KMS-11 (cell line): ENCODE data around the gene PPP1CB.
A peak's percentile ranks its signal among the peaks of the same experiment; 100 is the strongest.

Source experiments
- H2AFZ ChIP-seq: fragments of 200-600 bp; sonication (generic); 2 replicates; pipeline ENCODE4 v1.6.1; 2016; ENCODE audit warnings: antibody characterized with exemption, mixed run types, low read depth
- H3K27ac ChIP-seq: fragments of 200-600 bp; sonication (generic); 2 replicates; pipeline ENCODE4 v1.6.1; 2016; ENCODE audit warnings: mild to moderate bottlenecking, mixed run types
- H3K27me3 ChIP-seq: fragments of 200-600 bp; sonication (generic); 2 replicates; pipeline ENCODE4 v1.6.1; 2017; ENCODE audit warnings: mild to moderate bottlenecking, low read depth, mixed run types, moderate library complexity; ENCODE audit not compliant: insufficient read depth
- H3K36me3 ChIP-seq: fragments of 200-600 bp; sonication (generic); 2 replicates; pipeline ENCODE4 v1.6.1; 2017; ENCODE audit warnings: mild to moderate bottlenecking, mixed run types; ENCODE audit not compliant: insufficient read depth
- H3K4me1 ChIP-seq: fragments of 200-600 bp; sonication (generic); 2 replicates; pipeline ENCODE4 v1.6.1; 2016; ENCODE audit warnings: mild to moderate bottlenecking, low read depth, mixed run types; ENCODE audit not compliant: poor library complexity, severe bottlenecking
- H3K4me2 ChIP-seq: fragments of 200-600 bp; sonication (generic); 2 replicates; pipeline ENCODE4 v1.7.0; 2016; ENCODE audit warnings: mild to moderate bottlenecking, mixed run types
- H3K4me3 ChIP-seq: fragments of 200-600 bp; sonication (generic); IDR thresholded peaks from 2 replicates; pipeline ENCODE4 v1.6.1; 2017; ENCODE audit warnings: low read depth, low read length, mixed read lengths; ENCODE audit not compliant: insufficient read depth
- H3K79me2 ChIP-seq: fragments of 200-600 bp; sonication (generic); 2 replicates; pipeline ENCODE4 v1.6.1; 2016; ENCODE audit warnings: low read depth, mixed run types; ENCODE audit not compliant: insufficient read depth
- H3K9ac ChIP-seq: fragments of 200-600 bp; sonication (generic); 2 replicates; pipeline ENCODE4 v1.6.1; 2016; ENCODE audit warnings: mild to moderate bottlenecking, mixed run types
- H4K20me1 ChIP-seq: fragments of 200-600 bp; sonication (generic); 2 replicates; pipeline ENCODE4 v1.6.1; 2016; ENCODE audit warnings: mild to moderate bottlenecking, mixed run types; ENCODE audit not compliant: insufficient read depth
- TF ChIP-seq, protein P1 (sequence below): fragments of 200-600 bp; sonication (generic); conservative IDR thresholded peaks from 2 replicates; pipeline ENCODE4 v1.6.1; 2017; ENCODE audit warnings: low read depth, mild to moderate bottlenecking, antibody characterized with exemption, low read length, moderate library complexity, mixed read lengths

The PPP1CB gene

DNA sequence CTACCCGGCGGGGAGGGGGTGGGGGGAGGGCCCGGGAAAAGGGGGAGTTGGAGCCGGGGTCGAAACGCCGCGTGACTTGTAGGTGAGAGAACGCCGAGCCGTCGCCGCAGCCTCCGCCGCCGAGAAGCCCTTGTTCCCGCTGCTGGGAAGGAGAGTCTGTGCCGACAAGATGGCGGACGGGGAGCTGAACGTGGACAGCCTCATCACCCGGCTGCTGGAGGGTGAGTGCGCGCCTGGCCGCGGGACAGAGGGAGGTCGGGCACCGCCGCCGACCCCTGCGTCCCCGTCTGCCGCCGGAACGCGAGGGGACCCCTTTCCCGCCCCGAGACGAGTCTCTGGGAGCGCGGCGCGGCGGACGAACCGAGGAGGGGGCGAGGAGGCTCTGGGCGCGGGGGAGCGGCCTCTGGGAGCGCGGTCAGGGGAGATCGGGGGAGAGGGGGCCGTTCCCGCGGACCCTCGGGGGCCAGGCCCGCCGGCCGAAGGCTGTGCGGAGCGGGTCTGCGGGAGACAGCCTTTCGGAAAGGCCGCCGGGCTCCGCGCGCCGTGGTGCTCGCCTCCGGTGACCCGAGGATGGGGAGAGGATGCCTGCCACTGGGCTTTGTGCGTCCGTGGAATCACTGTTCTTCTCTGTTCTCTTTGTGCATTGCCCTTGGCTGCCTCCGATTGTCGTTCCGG, 463 bp downstream of the PPP1CB start:
- peaks cover 61% of the 10 kb centered on the region for H3K4me1 ChIP-seq
- peak overlapping the region; percentile 59; the same call in 1 of the 2 replicates for H3K4me2 ChIP-seq
- TF ChIP-seq, protein P1, sequence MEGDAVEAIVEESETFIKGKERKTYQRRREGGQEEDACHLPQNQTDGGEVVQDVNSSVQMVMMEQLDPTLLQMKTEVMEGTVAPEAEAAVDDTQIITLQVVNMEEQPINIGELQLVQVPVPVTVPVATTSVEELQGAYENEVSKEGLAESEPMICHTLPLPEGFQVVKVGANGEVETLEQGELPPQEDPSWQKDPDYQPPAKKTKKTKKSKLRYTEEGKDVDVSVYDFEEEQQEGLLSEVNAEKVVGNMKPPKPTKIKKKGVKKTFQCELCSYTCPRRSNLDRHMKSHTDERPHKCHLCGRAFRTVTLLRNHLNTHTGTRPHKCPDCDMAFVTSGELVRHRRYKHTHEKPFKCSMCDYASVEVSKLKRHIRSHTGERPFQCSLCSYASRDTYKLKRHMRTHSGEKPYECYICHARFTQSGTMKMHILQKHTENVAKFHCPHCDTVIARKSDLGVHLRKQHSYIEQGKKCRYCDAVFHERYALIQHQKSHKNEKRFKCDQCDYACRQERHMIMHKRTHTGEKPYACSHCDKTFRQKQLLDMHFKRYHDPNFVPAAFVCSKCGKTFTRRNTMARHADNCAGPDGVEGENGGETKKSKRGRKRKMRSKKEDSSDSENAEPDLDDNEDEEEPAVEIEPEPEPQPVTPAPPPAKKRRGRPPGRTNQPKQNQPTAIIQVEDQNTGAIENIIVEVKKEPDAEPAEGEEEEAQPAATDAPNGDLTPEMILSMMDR = no peak

DNA sequence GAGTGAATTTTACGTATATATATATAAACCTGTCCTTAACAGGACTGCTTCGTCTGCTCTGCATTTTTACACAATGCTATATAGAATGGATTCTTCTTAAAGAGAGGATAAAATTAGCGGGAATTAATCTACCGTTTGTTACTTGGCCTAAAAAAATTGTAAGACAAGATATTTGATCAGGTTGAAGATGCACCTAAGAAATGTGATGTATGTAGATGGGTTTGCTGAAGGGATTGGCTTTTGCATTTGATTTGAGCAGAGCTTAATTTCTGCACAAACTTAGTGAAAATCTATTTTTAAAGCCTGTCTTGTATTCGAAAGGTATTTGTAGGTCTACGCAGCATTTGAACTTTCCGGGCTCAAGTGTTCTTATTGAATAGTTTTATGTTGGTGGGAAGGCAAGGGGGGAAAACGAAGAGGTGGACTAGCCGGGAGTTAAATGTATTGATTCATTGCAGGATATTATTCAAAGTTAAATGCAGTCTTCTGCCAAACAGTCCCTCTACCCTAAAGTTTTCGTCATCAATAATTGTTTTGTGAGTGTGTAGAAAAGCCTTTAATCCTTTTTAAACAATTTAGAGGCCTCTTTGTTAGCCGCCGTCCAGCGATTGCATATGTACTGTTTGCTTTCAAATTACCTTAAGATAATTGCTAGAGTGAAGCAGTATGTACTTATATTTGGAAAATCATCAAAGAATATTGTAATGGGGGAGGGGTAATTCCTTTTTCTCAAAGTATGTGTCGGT, 1.2 kb downstream of the PPP1CB start:
- TF ChIP-seq, protein P1 = no peak
- H3K4me3 ChIP-seq = peak overlapping the region; percentile 23
- peaks cover 74% of the 10 kb centered on the region for H3K79me2 ChIP-seq
- no peaks in the 10 kb centered on the region for H3K27me3 ChIP-seq
- peak overlapping the region; percentile 99 for H3K27ac ChIP-seq
- peak overlapping the region; percentile 97 for H3K9ac ChIP-seq
- H3K4me2 ChIP-seq = peak overlapping the region; percentile 59
- no peaks in the 10 kb centered on the region for H3K36me3 ChIP-seq
- H3K4me1 ChIP-seq = peaks cover 63% of the 10 kb centered on the region
- peak overlapping the region; percentile 36; the same call in 1 of the 2 replicates for H2AFZ ChIP-seq
- peaks cover 36% of the 10 kb centered on the region for H4K20me1 ChIP-seq

More for the DNA sequence above, 463 bp downstream of the PPP1CB start:
- H3K9ac ChIP-seq = peak overlapping the region; percentile 97
- peaks cover 29% of the 10 kb centered on the region for H4K20me1 ChIP-seq
- H3K36me3 ChIP-seq = no peaks in the 10 kb centered on the region
- peaks cover 67% of the 10 kb centered on the region for H3K79me2 ChIP-seq
- H2AFZ ChIP-seq = peak overlapping the region; percentile 36
- H3K27me3 ChIP-seq = no peaks in the 10 kb centered on the region
- peak overlapping the region; percentile 99 for H3K27ac ChIP-seq
- peak overlapping the region; percentile 23 for H3K4me3 ChIP-seq

DNA sequence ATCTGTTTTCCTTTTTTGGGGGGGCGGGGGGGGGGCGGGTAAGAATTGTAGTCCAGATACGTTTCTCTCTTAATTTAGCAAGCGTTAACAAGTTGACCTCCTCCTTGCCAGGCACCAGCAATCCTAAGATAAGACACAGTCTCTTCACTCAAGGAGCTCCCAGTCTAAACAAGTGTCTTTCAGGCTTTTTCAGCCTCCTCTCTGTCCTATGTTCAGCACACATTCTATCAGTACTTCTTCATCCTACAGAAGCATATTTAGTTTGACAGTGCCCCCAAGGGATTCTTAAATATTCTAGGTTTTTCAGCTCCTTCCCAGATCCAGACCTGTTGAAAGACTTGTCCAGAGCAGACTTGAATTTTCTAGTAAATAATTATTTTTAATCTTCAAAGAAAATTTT, 2.7 kb downstream of the PPP1CB start:
- Histone ChIP-seq H3K27ac (no peak overlapping the region), H2AFZ (no peak overlapping the region), H3K4me2 (peak overlapping the region; percentile 20; the same call in 1 of the 2 replicates), H3K4me3 (no peak overlapping the region), H3K27me3 (no peaks in the 10 kb centered on the region), H3K36me3 (no peaks in the 10 kb centered on the region), H4K20me1 (peaks cover 49% of the 10 kb centered on the region), H3K9ac (no peak overlapping the region), H3K79me2 (peaks cover 89% of the 10 kb centered on the region), H3K4me1 (peaks cover 48% of the 10 kb centered on the region)
- TF ChIP-seq, protein P1 = no peak

DNA sequence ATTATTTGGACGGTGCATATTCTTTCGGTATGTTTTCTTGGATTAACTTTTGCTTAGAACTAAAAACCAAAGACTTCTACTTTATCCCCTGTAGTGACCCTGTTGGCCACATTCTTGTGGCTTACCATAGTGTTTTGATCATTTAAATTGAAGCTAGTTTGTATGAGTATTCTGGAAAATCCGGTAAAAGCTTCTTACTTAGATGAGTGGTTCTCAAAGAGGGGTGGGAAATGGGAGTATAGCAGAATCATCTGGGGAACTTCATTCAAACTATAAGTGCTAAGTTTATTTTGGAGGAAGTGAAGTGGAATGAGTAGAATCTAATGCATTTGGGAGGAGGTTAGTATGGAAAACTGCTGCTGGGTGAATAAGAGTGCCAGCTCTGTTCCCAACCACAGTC, 3.8 kb downstream of the PPP1CB start:
- H3K9ac ChIP-seq = no peak overlapping the region
- H3K79me2 ChIP-seq = peaks cover 94% of the 10 kb centered on the region
- H3K27ac ChIP-seq = no peak overlapping the region
- H3K4me1 ChIP-seq = peaks cover 38% of the 10 kb centered on the region
- H3K4me3 ChIP-seq = no peak overlapping the region
- peaks cover 58% of the 10 kb centered on the region for H4K20me1 ChIP-seq
- no peak overlapping the region for H2AFZ ChIP-seq
- TF ChIP-seq, protein P1 = no peak
- no peaks in the 10 kb centered on the region for H3K36me3 ChIP-seq
- H3K27me3 ChIP-seq = no peaks in the 10 kb centered on the region
- peak overlapping the region; percentile 20; the same call in 1 of the 2 replicates for H3K4me2 ChIP-seq
